M059J (cell line): ENCODE measurements around the gene GPR37. TPM values are rescaled to one million over a fixed set of nuclear protein-coding genes. Genes with fewer than 3 reads are reported as not detected.
A peak's percentile ranks its signal among the peaks of the same experiment; 100 is the strongest.

Experiments
- DNase-seq: peaks from one replicate; pipeline ENCODE4 v3.0.0-alpha.2; 2012; ENCODE audit warnings: low read depth
- total RNA-seq: library from RNA; depleted of rRNA; stranded (reverse); fragments of >200 nt; shearing (Covaris generic); gene quantifications from 2 replicates; pipeline ENCODE4 v1.2.3, GENCODE V29; 2014; rRNA removed

GPR37 gene
- total RNA-seq, 1 experiment from 2014 or later = 6.2 TPM

GRCh38 chr7:124724507-124725192 lies 40.9 kb downstream of the GPR37 start:
- no peak for DNase-seq

- DNase-seq = no peak
Measured at GRCh38 chr7:124724079-124724478, 41.5 kb downstream of the GPR37 start.

GRCh38 chr7:124723012-124723411 lies 42.6 kb downstream of the GPR37 start:
- peak; percentile 83 for DNase-seq

- DNase-seq = peak; percentile 47
Measured at GRCh38 chr7:124722292-124722691, 43.3 kb downstream of the GPR37 start.

- peak; percentile 82 for DNase-seq
Measured at GRCh38 chr7:124720195-124720594, 45.4 kb downstream of the GPR37 start.

GRCh38 chr7:124718032-124718766 lies 47.4 kb downstream of the GPR37 start:
- DNase-seq = peak; percentile 77

- no peak for DNase-seq
Measured at GRCh38 chr7:124716894-124717293, 48.7 kb downstream of the GPR37 start.

- no peak for DNase-seq
Measured at GRCh38 chr7:124713086-124713485, 52.5 kb downstream of the GPR37 start.

- DNase-seq = no peak
Measured at GRCh38 chr7:124712017-124712416, 53.6 kb downstream of the GPR37 start.

GRCh38 chr7:124702385-124702784 lies 63.2 kb downstream of the GPR37 start:
- peak; percentile 56 for DNase-seq

- DNase-seq = peak; percentile 68
Measured at GRCh38 chr7:124701955-124702354, 63.6 kb downstream of the GPR37 start.

- peak; percentile 67 for DNase-seq
Measured at GRCh38 chr7:124700655-124701054, 64.9 kb downstream of the GPR37 start.

GRCh38 chr7:124698964-124699363 lies 66.6 kb downstream of the GPR37 start:
- no peak for DNase-seq

- DNase-seq = no peak
Measured at GRCh38 chr7:124697746-124698145, 67.8 kb downstream of the GPR37 start.

Other genes starting within 250 kb of the GPR37 start
- gene POT1, start 164.0 kb upstream of the GPR37 start, total RNA-seq = 28.7 and 37.6 TPM in 2 replicates